CD4-positive, alpha-beta T cell treated with Interleukin-17A for 1 hour (primary cell): ENCODE results near the gene UBR2.
A peak's percentile ranks its signal among the peaks of the same experiment; 100 is the strongest.
"Not testable (repeated sequence)": the region's sequence is repeated elsewhere in the genome, so short reads cannot be mapped to it uniquely, and the experiment has no call there.

Source experiments
- DNase-seq: peaks from one replicate; pipeline ENCODE4 v3.0.0-alpha.2; 2020

Gene UBR2

GRCh38 chr6:42555477-42556457, 8.1 kb upstream of the UBR2 start:
- DNase-seq = peak; percentile 74

- no peak for DNase-seq
These were observed 7.4 kb upstream of the UBR2 start for GRCh38 chr6:42556462-42556861.

- not testable (repeated sequence) for DNase-seq
These were observed 4.6 kb upstream of the UBR2 start for GRCh38 chr6:42559276-42559675.

GRCh38 chr6:42561986-42562385, 1.8 kb upstream of the UBR2 start:
- DNase-seq = no peak

GRCh38 chr6:42562788-42563405, 932 bp upstream of the UBR2 start:
- DNase-seq = no peak

- DNase-seq = no peak
These were observed 637 bp downstream of the UBR2 start for GRCh38 chr6:42564506-42564825.

- DNase-seq = no peak
These were observed 2.2 kb downstream of the UBR2 start for GRCh38 chr6:42565823-42566613.

GRCh38 chr6:42566614-42567208, 2.9 kb downstream of the UBR2 start:
- no peak for DNase-seq

GRCh38 chr6:42567237-42567636, 3.4 kb downstream of the UBR2 start:
- not testable (repeated sequence) for DNase-seq

- DNase-seq = no peak
These were observed 5.5 kb downstream of the UBR2 start for GRCh38 chr6:42569102-42570028.

- no peak for DNase-seq
These were observed 7.9 kb downstream of the UBR2 start for GRCh38 chr6:42571611-42572342.

- DNase-seq = peak; percentile 37
These were observed 8.7 kb downstream of the UBR2 start for GRCh38 chr6:42572523-42572922.

GRCh38 chr6:42576538-42576937, 12.7 kb downstream of the UBR2 start:
- not testable (repeated sequence) for DNase-seq

- no peak for DNase-seq
These were observed 34.5 kb downstream of the UBR2 start for GRCh38 chr6:42598300-42598699.

- DNase-seq = no peak
These were observed 35.7 kb downstream of the UBR2 start for GRCh38 chr6:42599558-42599957.

GRCh38 chr6:42604150-42604549, 40.3 kb downstream of the UBR2 start:
- no peak for DNase-seq

- DNase-seq = not testable (repeated sequence)
These were observed 40.9 kb downstream of the UBR2 start for GRCh38 chr6:42604699-42605098.

- DNase-seq = no peak
These were observed 46.6 kb downstream of the UBR2 start for GRCh38 chr6:42610416-42610815.

GRCh38 chr6:42615518-42615917, 51.7 kb downstream of the UBR2 start:
- DNase-seq = no peak

- DNase-seq = no peak
These were observed 52.9 kb downstream of the UBR2 start for GRCh38 chr6:42616716-42617115.

GRCh38 chr6:42618105-42618504, 54.3 kb downstream of the UBR2 start:
- DNase-seq = no peak
